ENCODE measurements around the gene ART4. TPM values are rescaled to one million over a fixed set of nuclear protein-coding genes. Genes with fewer than 3 reads are reported as not detected.

The ART4 gene
- total RNA-seq, 1 donor from 2014 or later, result not detected

- H3K9me3 Mint-ChIP-seq (ENCODE audit: unreplicated experiment), result no peaks in the 10 kb centered on the region
- H3K79me2 ChIP-seq (ENCODE audit: insufficient read depth, low read length), result no peaks in the 10 kb centered on the region
- H3K36me3 Mint-ChIP-seq (ENCODE audit: low read depth, unreplicated experiment), result no peaks in the 10 kb centered on the region
- H3K4me1 ChIP-seq (ENCODE audit: insufficient read depth, low read length), result no peaks in the 10 kb centered on the region
- H3K4me3 Mint-ChIP-seq (ENCODE audit: unreplicated experiment), result no peak overlapping the region
- H3K4me1 Mint-ChIP-seq (ENCODE audit: low read depth, unreplicated experiment), result peaks cover 4% of the 10 kb centered on the region
- no peak overlapping the region for H2AFZ ChIP-seq (ENCODE audit: low read depth, low read length)
- H3K4me3 ChIP-seq (ENCODE audit: insufficient read depth, low read depth, low read length), result no peak overlapping the region
- no peaks in the 10 kb centered on the region for H3K27me3 ChIP-seq (ENCODE audit: insufficient read depth, low read length)
- no peak for FAIRE-seq
- no peaks in the 10 kb centered on the region for H3K36me3 ChIP-seq (ENCODE audit: insufficient read depth, low read length)
- no peak overlapping the region for H3K9ac ChIP-seq (ENCODE audit: low read length)
- no peaks in the 10 kb centered on the region for H3K9me3 ChIP-seq (ENCODE audit: insufficient read depth, low read depth, low read length)
- no peak for TF ChIP-seq EZH2 (IDR thresholded peaks at IDR 0.05; ENCODE audit: insufficient read depth, low read length)
- TF ChIP-seq, protein P1, sequence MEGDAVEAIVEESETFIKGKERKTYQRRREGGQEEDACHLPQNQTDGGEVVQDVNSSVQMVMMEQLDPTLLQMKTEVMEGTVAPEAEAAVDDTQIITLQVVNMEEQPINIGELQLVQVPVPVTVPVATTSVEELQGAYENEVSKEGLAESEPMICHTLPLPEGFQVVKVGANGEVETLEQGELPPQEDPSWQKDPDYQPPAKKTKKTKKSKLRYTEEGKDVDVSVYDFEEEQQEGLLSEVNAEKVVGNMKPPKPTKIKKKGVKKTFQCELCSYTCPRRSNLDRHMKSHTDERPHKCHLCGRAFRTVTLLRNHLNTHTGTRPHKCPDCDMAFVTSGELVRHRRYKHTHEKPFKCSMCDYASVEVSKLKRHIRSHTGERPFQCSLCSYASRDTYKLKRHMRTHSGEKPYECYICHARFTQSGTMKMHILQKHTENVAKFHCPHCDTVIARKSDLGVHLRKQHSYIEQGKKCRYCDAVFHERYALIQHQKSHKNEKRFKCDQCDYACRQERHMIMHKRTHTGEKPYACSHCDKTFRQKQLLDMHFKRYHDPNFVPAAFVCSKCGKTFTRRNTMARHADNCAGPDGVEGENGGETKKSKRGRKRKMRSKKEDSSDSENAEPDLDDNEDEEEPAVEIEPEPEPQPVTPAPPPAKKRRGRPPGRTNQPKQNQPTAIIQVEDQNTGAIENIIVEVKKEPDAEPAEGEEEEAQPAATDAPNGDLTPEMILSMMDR (IDR thresholded peaks at IDR 0.05; ENCODE audit: insufficient read depth, low read depth, low read length), result no peak
- DNase-seq (ENCODE audit: low read depth), result no peak
- H3K27ac ChIP-seq (ENCODE audit: low read depth, low read length), result no peak overlapping the region
- no peaks in the 10 kb centered on the region for H3K27me3 Mint-ChIP-seq (ENCODE audit: low read depth, unreplicated experiment)
- H4K20me1 ChIP-seq (ENCODE audit: insufficient read depth, low read length), result no peaks in the 10 kb centered on the region
- H3K4me2 ChIP-seq (ENCODE audit: low read length), result no peak overlapping the region
- no peak overlapping the region for H3K27ac Mint-ChIP-seq (ENCODE audit: unreplicated experiment)
These were observed 31.8 kb downstream of the ART4 start for GRCh38 chr12:14811486-14811885.

- Histone ChIP-seq H3K9me3 (ENCODE audit: insufficient read depth, low read depth, low read length) (no peaks in the 10 kb centered on the region), H3K4me3 (ENCODE audit: insufficient read depth, low read depth, low read length) (no peak overlapping the region), H3K4me2 (ENCODE audit: low read length) (no peak overlapping the region), H3K36me3 (ENCODE audit: insufficient read depth, low read length) (no peaks in the 10 kb centered on the region), H3K79me2 (ENCODE audit: insufficient read depth, low read length) (no peaks in the 10 kb centered on the region), H2AFZ (ENCODE audit: low read depth, low read length) (no peak overlapping the region), H3K9ac (ENCODE audit: low read length) (no peak overlapping the region), H3K4me1 (ENCODE audit: insufficient read depth, low read length) (no peaks in the 10 kb centered on the region), H4K20me1 (ENCODE audit: insufficient read depth, low read length) (no peaks in the 10 kb centered on the region), H3K27me3 (ENCODE audit: insufficient read depth, low read length) (no peaks in the 10 kb centered on the region), H3K27ac (ENCODE audit: low read depth, low read length) (no peak overlapping the region)
- Mint-ChIP-seq H3K36me3 (ENCODE audit: low read depth, unreplicated experiment) (no peaks in the 10 kb centered on the region), H3K4me3 (ENCODE audit: unreplicated experiment) (no peak overlapping the region), H3K4me1 (ENCODE audit: low read depth, unreplicated experiment) (peaks cover 4% of the 10 kb centered on the region), H3K27ac (ENCODE audit: unreplicated experiment) (no peak overlapping the region), H3K27me3 (ENCODE audit: low read depth, unreplicated experiment) (no peaks in the 10 kb centered on the region), H3K9me3 (ENCODE audit: unreplicated experiment) (no peaks in the 10 kb centered on the region)
- FAIRE-seq (no peak), DNase-seq (ENCODE audit: low read depth) (no peak)
- TF ChIP-seq, protein P1 (IDR thresholded peaks at IDR 0.05; ENCODE audit: insufficient read depth, low read depth, low read length), result peak; percentile 47
- no peak for TF ChIP-seq EZH2 (IDR thresholded peaks at IDR 0.05; ENCODE audit: insufficient read depth, low read length)
These were observed 32.3 kb downstream of the ART4 start for GRCh38 chr12:14810953-14811483.

DNA sequence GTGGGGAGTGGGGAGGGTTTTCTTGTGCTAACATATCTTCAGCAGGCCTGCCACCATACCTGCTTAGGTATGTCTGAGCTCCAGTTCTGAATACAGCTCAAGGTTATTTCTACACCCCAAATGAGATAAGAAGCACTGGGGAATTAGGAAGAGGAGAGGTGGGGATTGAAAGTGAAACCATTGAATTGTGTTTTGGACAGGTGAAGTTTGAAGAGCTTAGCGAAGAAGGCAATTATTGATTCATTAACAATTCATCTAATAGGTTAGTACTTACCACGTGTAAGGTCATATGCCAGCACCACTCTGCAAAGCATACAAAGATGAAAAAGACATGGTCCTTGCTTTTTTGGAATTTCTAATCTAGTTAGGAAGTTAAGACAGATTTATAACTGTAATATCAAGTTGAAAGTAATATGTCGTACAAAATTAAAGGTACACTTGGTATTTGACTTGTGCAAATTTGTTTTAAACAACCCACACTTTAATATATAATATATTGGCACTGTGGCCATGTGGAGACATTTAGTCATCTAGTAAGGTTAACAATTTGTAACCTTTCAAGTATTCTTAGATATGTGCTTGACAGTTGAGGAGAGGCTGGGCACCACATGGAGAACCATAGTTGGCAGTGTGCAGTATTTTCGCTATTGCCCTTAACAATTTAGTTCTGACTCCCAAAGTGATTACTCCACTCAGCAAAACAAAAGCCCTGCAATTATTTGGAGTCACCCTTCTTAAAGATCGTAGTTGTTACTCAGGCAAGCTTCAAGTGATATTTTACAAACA, 33.0 kb downstream of the ART4 start:
- Histone ChIP-seq H3K27me3 (ENCODE audit: insufficient read depth, low read length) (no peaks in the 10 kb centered on the region), H3K27ac (ENCODE audit: low read depth, low read length) (no peak overlapping the region), H4K20me1 (ENCODE audit: insufficient read depth, low read length) (no peaks in the 10 kb centered on the region), H3K4me2 (ENCODE audit: low read length) (no peak overlapping the region), H3K79me2 (ENCODE audit: insufficient read depth, low read length) (no peaks in the 10 kb centered on the region), H2AFZ (ENCODE audit: low read depth, low read length) (no peak overlapping the region), H3K36me3 (ENCODE audit: insufficient read depth, low read length) (no peaks in the 10 kb centered on the region), H3K9me3 (ENCODE audit: insufficient read depth, low read depth, low read length) (no peaks in the 10 kb centered on the region), H3K4me1 (ENCODE audit: insufficient read depth, low read length) (no peaks in the 10 kb centered on the region), H3K9ac (ENCODE audit: low read length) (no peak overlapping the region), H3K4me3 (ENCODE audit: insufficient read depth, low read depth, low read length) (no peak overlapping the region)
- Mint-ChIP-seq H3K27ac (ENCODE audit: unreplicated experiment) (no peak overlapping the region), H3K9me3 (ENCODE audit: unreplicated experiment) (no peaks in the 10 kb centered on the region), H3K4me3 (ENCODE audit: unreplicated experiment) (no peak overlapping the region), H3K27me3 (ENCODE audit: low read depth, unreplicated experiment) (no peaks in the 10 kb centered on the region), H3K36me3 (ENCODE audit: low read depth, unreplicated experiment) (no peaks in the 10 kb centered on the region), H3K4me1 (ENCODE audit: low read depth, unreplicated experiment) (peaks cover 4% of the 10 kb centered on the region)
- no peak for TF ChIP-seq EZH2 (IDR thresholded peaks at IDR 0.05; ENCODE audit: insufficient read depth, low read length)
- TF ChIP-seq, protein P1 (IDR thresholded peaks at IDR 0.05; ENCODE audit: insufficient read depth, low read depth, low read length), result no peak
- FAIRE-seq (no peak), DNase-seq (ENCODE audit: low read depth) (no peak)

All from astrocyte (in vitro differentiated cells and primary cell).